ENCODE measurements around the gene TGIF2.

- TF ChIP-seq CTCF (IDR thresholded peaks at IDR 0.05 in 2 of 3, conservative IDR thresholded peaks at IDR 0.05 in 1 of 3; ENCODE audit: insufficient read depth in 2 of 3, low read depth in 1 of 3, low read length in 3 of 3) (peak; percentile 46 to 58 (median 58); a peak in 5 of 6 replicates), MTF1 (CRISPR knock-in tag; IDR thresholded peaks at IDR 0.05; ENCODE audit: borderline replicate concordance) (no peak), USF2 (CRISPR knock-in tag; IDR thresholded peaks at IDR 0.05) (no peak), POLR2A (conservative IDR thresholded peaks at IDR 0.05) (no peak), STAT6 (CRISPR knock-in tag; IDR thresholded peaks at IDR 0.05) (no peak), POLR2AphosphoS5 (IDR thresholded peaks at IDR 0.05; ENCODE audit: control insufficient read depth, insufficient read depth, low read depth, low read length) (no peak), ZNF584 (CRISPR knock-in tag; IDR thresholded peaks at IDR 0.05; ENCODE audit: low read depth) (no peak), EGR1 (conservative IDR thresholded peaks at IDR 0.05) (no peak), ATF6 (CRISPR knock-in tag; IDR thresholded peaks at IDR 0.05) (no peak), PATZ1 (CRISPR knock-in tag; IDR thresholded peaks at IDR 0.05; ENCODE audit: borderline replicate concordance) (no peak), FOXJ3 (CRISPR knock-in tag; IDR thresholded peaks at IDR 0.05) (no peak), JUND (IDR thresholded peaks at IDR 0.05; ENCODE audit: borderline replicate concordance, low read depth, low read length) (no peak), JUND (tag; IDR thresholded peaks at IDR 0.05; ENCODE audit: borderline replicate concordance, low read depth, low read length) (no peak)
- TF ChIP-seq, protein P1, sequence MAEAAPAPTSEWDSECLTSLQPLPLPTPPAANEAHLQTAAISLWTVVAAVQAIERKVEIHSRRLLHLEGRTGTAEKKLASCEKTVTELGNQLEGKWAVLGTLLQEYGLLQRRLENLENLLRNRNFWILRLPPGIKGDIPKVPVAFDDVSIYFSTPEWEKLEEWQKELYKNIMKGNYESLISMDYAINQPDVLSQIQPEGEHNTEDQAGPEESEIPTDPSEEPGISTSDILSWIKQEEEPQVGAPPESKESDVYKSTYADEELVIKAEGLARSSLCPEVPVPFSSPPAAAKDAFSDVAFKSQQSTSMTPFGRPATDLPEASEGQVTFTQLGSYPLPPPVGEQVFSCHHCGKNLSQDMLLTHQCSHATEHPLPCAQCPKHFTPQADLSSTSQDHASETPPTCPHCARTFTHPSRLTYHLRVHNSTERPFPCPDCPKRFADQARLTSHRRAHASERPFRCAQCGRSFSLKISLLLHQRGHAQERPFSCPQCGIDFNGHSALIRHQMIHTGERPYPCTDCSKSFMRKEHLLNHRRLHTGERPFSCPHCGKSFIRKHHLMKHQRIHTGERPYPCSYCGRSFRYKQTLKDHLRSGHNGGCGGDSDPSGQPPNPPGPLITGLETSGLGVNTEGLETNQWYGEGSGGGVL (CRISPR knock-in tag; IDR thresholded peaks at IDR 0.05), result no peak
- TF ChIP-seq, protein P2, sequence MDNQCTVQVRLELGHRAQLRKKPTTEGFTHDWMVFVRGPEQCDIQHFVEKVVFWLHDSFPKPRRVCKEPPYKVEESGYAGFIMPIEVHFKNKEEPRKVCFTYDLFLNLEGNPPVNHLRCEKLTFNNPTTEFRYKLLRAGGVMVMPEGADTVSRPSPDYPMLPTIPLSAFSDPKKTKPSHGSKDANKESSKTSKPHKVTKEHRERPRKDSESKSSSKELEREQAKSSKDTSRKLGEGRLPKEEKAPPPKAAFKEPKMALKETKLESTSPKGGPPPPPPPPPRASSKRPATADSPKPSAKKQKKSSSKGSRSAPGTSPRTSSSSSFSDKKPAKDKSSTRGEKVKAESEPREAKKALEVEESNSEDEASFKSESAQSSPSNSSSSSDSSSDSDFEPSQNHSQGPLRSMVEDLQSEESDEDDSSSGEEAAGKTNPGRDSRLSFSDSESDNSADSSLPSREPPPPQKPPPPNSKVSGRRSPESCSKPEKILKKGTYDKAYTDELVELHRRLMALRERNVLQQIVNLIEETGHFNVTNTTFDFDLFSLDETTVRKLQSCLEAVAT (IDR thresholded peaks at IDR 0.05), result no peak; a peak in 1 of 4 replicates
These were observed 18.7 kb downstream of the TGIF2 start for GRCh38 chr20:36591854-36592641.

Measured in K562 (cell line).